GM23248 (cell line): ENCODE measurements around the gene PDXDC1. TPM values are rescaled to one million over a fixed set of nuclear protein-coding genes. Genes with fewer than 3 reads are reported as not detected.
"Not testable (repeated sequence)": the region's sequence is repeated elsewhere in the genome, so short reads cannot be mapped to it uniquely, and the experiment has no call there.

Experiments used
- DNase-seq: peaks from one replicate; pipeline ENCODE4 v3.0.0-alpha.2; 2015
- H2AFZ ChIP-seq: fragments of 200-600 bp; sonication (generic); 2 replicates; pipeline ENCODE4 v1.6.1; 2016; ENCODE audit warnings: antibody characterized with exemption
- H3F3A ChIP-seq: fragments of 200-600 bp; sonication (generic); 2 replicates; pipeline ENCODE4 v1.6.1; 2016; ENCODE audit warnings: mild to moderate bottlenecking, antibody characterized with exemption, mixed run types; ENCODE audit not compliant: insufficient read depth
- H3K27ac ChIP-seq: fragments of 200-600 bp; sonication (generic); 2 replicates; pipeline ENCODE4 v1.5.1; 2016; ENCODE audit warnings: mild to moderate bottlenecking
- H3K27me3 ChIP-seq: fragments of 200-600 bp; sonication (generic); replicated peaks from 2 replicates; pipeline ENCODE4 v1.6.1; 2016; ENCODE audit warnings: mild to moderate bottlenecking; ENCODE audit not compliant: insufficient read depth
- H3K36me3 ChIP-seq: fragments of 200-600 bp; sonication (generic); 2 replicates; pipeline ENCODE4 v1.6.1; 2016; ENCODE audit warnings: low read depth, mild to moderate bottlenecking
- H3K4me1 ChIP-seq: fragments of 200-600 bp; sonication (generic); 2 replicates; pipeline ENCODE4 v1.6.1; 2016; ENCODE audit warnings: mild to moderate bottlenecking; ENCODE audit not compliant: insufficient read depth
- H3K4me2 ChIP-seq: fragments of 200-600 bp; sonication (generic); one replicate; pipeline ENCODE4 v1.6.1; 2016; ENCODE audit warnings: mild to moderate bottlenecking; ENCODE audit not compliant: unreplicated experiment
- H3K4me3 ChIP-seq: fragments of 200-600 bp; sonication (generic); 2 replicates; pipeline ENCODE4 v1.5.1; 2016; ENCODE audit warnings: mild to moderate bottlenecking
- H3K79me2 ChIP-seq: fragments of 200-600 bp; sonication (generic); 2 replicates; pipeline ENCODE4 v1.6.1; 2016; ENCODE audit warnings: mild to moderate bottlenecking; ENCODE audit not compliant: insufficient read depth
- H3K9ac ChIP-seq: fragments of 200-600 bp; sonication (generic); 2 replicates; pipeline ENCODE4 v1.6.1; 2016; ENCODE audit warnings: mild to moderate bottlenecking
- H3K9me2 ChIP-seq: fragments of 200-600 bp; sonication (generic); 2 replicates; pipeline ENCODE4 v1.6.1; 2016; ENCODE audit warnings: mixed run types, mild to moderate bottlenecking, moderate library complexity; ENCODE audit not compliant: insufficient read depth
- H3K9me3 ChIP-seq: fragments of 200-600 bp; sonication (generic); one replicate; pipeline ENCODE4 v1.6.1; 2017; ENCODE audit warnings: low read depth
- H4K20me1 ChIP-seq: fragments of 200-600 bp; sonication (generic); 2 replicates; pipeline ENCODE4 v1.6.0; 2016; ENCODE audit not compliant: insufficient read depth
- WGBS, 2 experiments: methylation state at CpG; one replicate each; pipeline ENCODE4 v1.1.6; 2015 to 2017; ENCODE audit warnings: low lambda C conversion rate in 2 of 2, low coverage in 1 of 2; ENCODE audit errors: missing lambda C conversion rate in 2 of 2; 5-methylcytosine and 5-hydroxymethylcytosine counted together
- in situ Hi-C: fragments of 300-500 bp; cut with MboI; formaldehyde crosslinking; loops from 2 replicates; pipeline ENCODE4 v1.15.0; 2020
- polyA plus RNA-seq: library from polyadenylated mRNA; unstranded; fragments of >200 nt; fragmentation: Nextera tagmentation; extraction: Ambion mirVana; gene quantifications from 2 replicates; pipeline ENCODE4 v1.2.1, GENCODE V29; 2016
- total RNA-seq: library from RNA; depleted of rRNA; stranded (reverse); fragments of >200 nt; shearing (Covaris generic); gene quantifications from 2 replicates; pipeline ENCODE4 v1.2.3, GENCODE V29; 2014

Gene PDXDC1
- total and polyA plus RNA-seq, 2 experiments from 2014 or later, result 61.1 to 63.9 TPM

DNA sequence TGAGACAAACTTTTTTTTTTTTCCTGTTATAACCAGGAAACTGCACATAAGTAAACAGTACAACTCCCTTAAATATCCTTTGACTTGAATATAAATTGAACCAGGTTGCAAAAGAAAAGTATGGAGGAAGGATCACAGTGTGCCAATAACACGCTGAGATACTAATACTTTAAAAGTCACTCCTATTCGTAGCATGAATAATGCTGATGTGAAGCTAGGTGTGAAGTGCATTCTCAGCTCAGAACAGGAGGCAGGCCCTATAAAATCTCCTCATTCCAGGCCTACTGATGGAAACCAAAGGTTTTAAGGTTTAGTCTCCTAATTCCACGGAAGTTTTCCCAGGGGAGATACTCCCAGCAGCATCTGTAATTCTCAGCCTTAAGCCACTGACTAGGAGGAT lies 25.0 kb downstream of the PDXDC1 start:
- H3K27ac ChIP-seq, H3K9me2 ChIP-seq, H2AFZ ChIP-seq, H3K4me1 ChIP-seq, H3K4me3 ChIP-seq, in situ Hi-C loops, H3K27me3 ChIP-seq, H3K4me2 ChIP-seq, H3K9ac ChIP-seq, H3F3A ChIP-seq, DNase-seq, H3K9me3 ChIP-seq: not testable (repeated sequence)
- peaks cover 68% of the 10 kb centered on the region for H3K79me2 ChIP-seq
- peaks cover 15% of the 10 kb centered on the region for H3K36me3 ChIP-seq
- 86 to 92% methylated on average over 3 of the region's 3 CpGs for WGBS, 2 experiments
- H4K20me1 ChIP-seq, result peaks cover 19% of the 10 kb centered on the region; the same call in 1 of the 2 replicates

DNA sequence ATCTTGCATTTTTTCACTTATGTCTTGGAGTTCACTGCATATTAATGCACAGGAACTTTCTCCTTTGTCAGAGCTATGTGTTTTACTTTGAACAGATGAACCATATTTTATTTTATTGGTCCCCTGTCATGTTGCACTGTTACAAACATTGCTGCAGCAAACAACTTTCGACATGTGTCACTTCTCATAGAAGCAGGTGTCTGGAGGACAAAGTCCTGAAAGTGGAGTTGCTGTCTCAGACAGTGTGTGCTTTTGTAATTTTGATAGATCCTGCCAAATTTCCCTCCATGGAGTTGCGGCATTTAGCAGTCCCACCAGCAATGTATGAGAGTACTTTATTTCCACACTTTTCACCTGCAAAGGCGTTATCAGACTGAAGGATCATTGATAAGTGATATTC lies 27.6 kb downstream of the PDXDC1 start:
- H2AFZ ChIP-seq, H4K20me1 ChIP-seq, H3K9me3 ChIP-seq, H3K4me3 ChIP-seq, DNase-seq, H3K27me3 ChIP-seq, H3K9me2 ChIP-seq, H3K4me1 ChIP-seq, H3K9ac ChIP-seq, in situ Hi-C loops, H3K27ac ChIP-seq, H3K4me2 ChIP-seq: not testable (repeated sequence)
- Histone ChIP-seq H3F3A (peaks cover 13% of the 10 kb centered on the region; the same call in 1 of the 2 replicates), H3K79me2 (peaks cover 59% of the 10 kb centered on the region), H3K36me3 (peaks cover 15% of the 10 kb centered on the region)
- WGBS, 2 experiments, result 67 to 85% methylated on average over 1 of the region's 3 CpGs

DNA sequence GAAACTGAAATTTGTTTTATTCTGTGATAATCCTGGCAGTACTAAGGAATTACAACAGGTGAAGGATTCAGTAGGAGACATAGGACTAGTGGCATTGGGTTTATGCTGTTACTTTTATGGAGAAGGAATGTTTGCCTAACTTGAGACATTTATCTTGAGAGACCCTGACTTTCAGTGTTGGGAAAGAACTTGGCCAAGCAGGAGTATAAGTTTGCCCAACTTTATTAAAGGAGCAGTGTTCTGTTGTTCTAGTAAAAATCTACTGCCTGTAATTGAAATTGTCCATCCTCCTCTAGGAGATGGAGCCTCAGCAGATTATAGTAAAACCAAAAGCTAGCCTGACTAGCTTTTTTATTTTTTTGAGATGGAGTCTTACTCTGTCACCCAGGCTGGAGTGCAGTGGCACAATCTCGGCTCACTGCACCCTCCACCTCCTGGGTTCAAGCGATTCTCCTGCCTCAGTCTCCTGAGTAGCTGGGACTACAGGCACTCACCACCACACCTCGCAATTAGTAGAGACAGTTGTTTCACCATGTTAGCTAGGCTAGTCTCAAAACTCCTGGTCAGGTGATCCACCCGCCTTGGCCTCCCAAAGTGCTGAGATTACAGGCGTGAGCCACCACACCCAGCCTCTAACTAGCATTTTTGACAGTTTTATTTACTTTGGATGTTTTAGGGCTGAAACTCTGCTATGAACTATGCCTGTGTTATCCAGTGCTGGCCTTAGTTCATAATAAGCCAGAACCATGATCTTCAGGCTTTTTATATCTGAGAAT lies 30.7 kb downstream of the PDXDC1 start:
- H3K4me3 ChIP-seq, H3K9me3 ChIP-seq, in situ Hi-C loops, H2AFZ ChIP-seq, H3K27ac ChIP-seq, H3K27me3 ChIP-seq, H4K20me1 ChIP-seq, H3K4me2 ChIP-seq, H3K9me2 ChIP-seq, DNase-seq, H3K4me1 ChIP-seq, H3K9ac ChIP-seq: not testable (repeated sequence)
- Histone ChIP-seq H3K36me3 (peaks cover 29% of the 10 kb centered on the region; the same call in 1 of the 2 replicates), H3K79me2 (peaks cover 66% of the 10 kb centered on the region), H3F3A (peaks cover 30% of the 10 kb centered on the region)
- WGBS, 2 experiments, result 83 to 86% methylated on average over 5 of the region's 5 CpGs

DNA sequence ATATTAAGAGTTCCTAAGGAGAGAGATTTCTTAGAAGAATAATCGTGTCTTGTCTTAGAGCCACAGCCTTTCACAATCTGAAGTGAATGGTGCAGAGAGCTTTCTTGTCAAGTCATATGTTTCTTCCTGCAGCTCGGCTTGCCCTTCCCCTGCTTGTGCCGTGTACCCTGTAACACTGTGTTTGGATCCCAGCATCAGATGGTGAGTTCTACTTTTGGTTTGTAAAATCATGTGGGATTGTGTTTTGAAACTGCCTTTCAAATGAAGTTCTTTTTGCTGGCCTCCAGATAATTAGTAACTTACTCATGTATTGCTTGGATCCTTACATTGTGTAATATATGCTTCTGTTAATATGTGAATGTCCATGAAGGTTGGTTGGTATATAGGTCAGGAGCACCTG lies 33.8 kb downstream of the PDXDC1 start:
- H3K27ac ChIP-seq, H3K9me3 ChIP-seq, H3K27me3 ChIP-seq, H3K4me1 ChIP-seq, H3K9ac ChIP-seq, H3K9me2 ChIP-seq, in situ Hi-C loops, H3K4me2 ChIP-seq, H2AFZ ChIP-seq, H3K4me3 ChIP-seq, H4K20me1 ChIP-seq: not testable (repeated sequence)
- Histone ChIP-seq H3F3A (peaks cover 48% of the 10 kb centered on the region), H3K36me3 (peaks cover 41% of the 10 kb centered on the region; the same call in 1 of the 2 replicates), H3K79me2 (peaks cover 61% of the 10 kb centered on the region)
- DNase-seq, result peak; percentile 12
- 74 to 79% methylated on average over 3 of the region's 3 CpGs for WGBS, 2 experiments

DNA sequence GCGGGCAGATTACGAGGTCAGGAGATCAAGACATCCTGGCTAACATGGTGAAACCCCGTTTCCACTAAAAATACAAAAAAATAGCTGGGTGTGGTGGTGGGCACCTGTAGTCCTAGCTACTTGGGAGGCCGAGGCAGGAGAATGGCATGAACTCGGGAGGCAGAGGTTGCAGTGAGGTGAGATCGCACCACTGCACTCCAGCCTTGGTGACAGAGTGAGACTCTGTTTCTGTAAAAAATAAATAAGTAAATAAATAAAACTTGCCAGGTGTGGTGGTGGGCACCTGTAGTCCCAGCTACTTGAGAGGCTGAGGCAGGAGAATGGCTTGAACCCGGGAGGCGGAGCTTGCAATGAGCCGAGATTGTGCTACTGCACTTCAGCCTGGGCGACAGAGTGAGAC lies 38.1 kb downstream of the PDXDC1 start:
- H4K20me1 ChIP-seq, in situ Hi-C loops, H3K4me3 ChIP-seq, DNase-seq, H3K9me2 ChIP-seq, H3K9me3 ChIP-seq, H3K27me3 ChIP-seq, H3K27ac ChIP-seq, H3K9ac ChIP-seq, H2AFZ ChIP-seq, H3K4me2 ChIP-seq: not testable (repeated sequence)
- peaks cover 42% of the 10 kb centered on the region for H3K36me3 ChIP-seq
- WGBS, 2 experiments, result 92 to 96% methylated on average over 9 to 10 of the region's 10 CpGs
- H3K4me1 ChIP-seq, result peaks cover 37% of the 10 kb centered on the region
- H3F3A ChIP-seq, result peaks cover 61% of the 10 kb centered on the region
- H3K79me2 ChIP-seq, result peaks cover 34% of the 10 kb centered on the region

DNA sequence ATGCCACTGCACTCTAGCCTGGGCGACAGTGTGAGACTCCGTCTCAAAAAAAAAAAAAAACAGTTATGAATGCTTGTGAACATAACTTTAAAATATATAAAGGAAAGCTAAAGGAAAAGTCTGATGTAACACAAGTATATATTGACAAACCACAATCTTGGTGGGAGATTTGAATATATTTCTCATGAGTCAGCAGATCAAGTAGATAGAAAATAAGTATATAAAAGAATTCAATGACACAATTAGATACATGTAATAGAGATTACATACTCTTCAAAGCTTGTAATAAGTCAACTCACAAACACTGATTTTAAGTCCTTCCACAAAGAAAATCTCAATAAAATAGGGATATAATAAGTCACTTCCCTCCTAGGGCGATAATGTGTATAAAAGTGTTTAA lies 40.8 kb downstream of the PDXDC1 start:
- Histone ChIP-seq H3K4me1 (peaks cover 37% of the 10 kb centered on the region), H3F3A (peaks cover 51% of the 10 kb centered on the region), H3K27ac (peak overlapping the region; percentile 86), H3K79me2 (peaks cover 27% of the 10 kb centered on the region), H3K36me3 (peaks cover 34% of the 10 kb centered on the region), H3K4me2 (peak overlapping the region; percentile 57)
- 90 to 93% methylated on average over 3 of the region's 3 CpGs for WGBS, 2 experiments
- DNase-seq, H3K27me3 ChIP-seq, H4K20me1 ChIP-seq, H3K9me2 ChIP-seq, H3K9me3 ChIP-seq, H3K4me3 ChIP-seq, H2AFZ ChIP-seq, H3K9ac ChIP-seq, in situ Hi-C loops: not testable (repeated sequence)

DNA sequence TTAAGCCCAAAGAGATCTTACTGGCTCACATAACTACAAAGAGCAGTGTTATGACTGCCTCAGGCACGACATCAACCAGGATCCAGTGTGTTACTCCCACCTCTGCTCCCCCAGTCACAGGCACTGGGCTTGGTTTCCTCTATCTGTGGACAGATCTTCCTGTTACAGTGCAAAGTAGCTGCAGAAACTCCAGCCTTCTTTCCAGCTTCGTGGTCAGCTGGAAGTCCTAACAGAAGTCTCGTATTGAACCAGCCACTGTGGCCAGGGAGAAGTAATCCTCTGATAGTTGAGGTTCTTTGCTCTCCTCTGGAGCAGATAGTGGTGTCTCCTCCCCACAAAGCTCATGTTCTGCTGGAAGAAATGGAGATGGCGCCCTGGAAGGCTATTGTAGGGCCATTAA lies 41.5 kb downstream of the PDXDC1 start:
- Histone ChIP-seq H3K36me3 (peaks cover 27% of the 10 kb centered on the region), H3K27ac (peak overlapping the region; percentile 86), H3F3A (peaks cover 52% of the 10 kb centered on the region), H3K79me2 (peaks cover 32% of the 10 kb centered on the region), H3K4me1 (peaks cover 40% of the 10 kb centered on the region), H3K9ac (peak overlapping the region; percentile 16), H3K4me2 (peak overlapping the region; percentile 57)
- in situ Hi-C loops, H4K20me1 ChIP-seq, H2AFZ ChIP-seq, H3K27me3 ChIP-seq, H3K9me3 ChIP-seq, H3K9me2 ChIP-seq, H3K4me3 ChIP-seq: not testable (repeated sequence)
- WGBS, 2 experiments, result 69 to 73% methylated on average over 4 of the region's 4 CpGs
- peak; percentile 37 for DNase-seq
